HG03097 (cell line): ENCODE measurements around the gene SEC11A.
"Not testable (repeated sequence)": the region's sequence is repeated elsewhere in the genome, so short reads cannot be mapped to it uniquely, and the experiment has no call there.

Source experiments
- ATAC-seq: cut with Tn5 transposase; IDR thresholded peaks from one replicate; pipeline ENCODE4 v1.9.1; 2021; ENCODE audit not compliant: unreplicated experiment, low FRiP score

Gene SEC11A

DNA sequence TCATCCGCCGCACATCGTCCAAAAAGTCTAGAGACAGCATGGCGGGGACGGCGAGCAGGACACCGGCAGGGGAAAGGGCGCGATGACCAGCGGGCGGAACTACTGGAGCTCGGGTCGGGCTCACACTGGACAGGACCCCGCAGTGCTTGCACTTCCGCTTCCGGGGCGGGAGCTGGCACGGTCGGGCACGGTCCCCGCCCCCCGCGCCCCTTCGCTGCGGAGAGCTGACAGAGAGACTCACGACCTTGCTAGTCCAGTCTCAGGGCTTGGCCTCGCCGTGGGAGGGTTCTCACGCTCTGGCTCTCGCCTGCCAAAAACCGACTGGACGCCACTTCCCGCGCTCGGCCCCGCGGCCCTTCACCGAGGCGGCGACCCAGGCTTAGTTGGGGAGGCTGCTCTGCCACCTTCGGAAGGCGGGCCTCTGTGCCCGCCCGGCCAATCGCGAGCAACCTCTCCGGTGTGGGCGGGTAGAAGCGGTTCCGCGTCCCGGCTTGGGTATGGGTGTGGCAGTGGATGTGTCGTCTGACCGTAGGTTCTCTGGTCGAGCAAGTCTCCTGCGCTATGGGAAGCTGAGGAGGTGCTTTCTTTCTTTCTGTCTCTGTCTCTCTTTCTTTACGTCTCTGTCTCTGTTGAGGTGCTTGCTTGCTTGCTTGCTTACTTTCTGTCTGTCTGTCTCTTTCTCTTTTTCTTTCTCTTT, at the start of gene SEC11A:
Gene SEC11A (minus strand): TSS at position 104 of the 697 bp plus-strand sequence. CDS start 64 bp downstream, at position 40.
- peak; percentile 92 for ATAC-seq

DNA sequence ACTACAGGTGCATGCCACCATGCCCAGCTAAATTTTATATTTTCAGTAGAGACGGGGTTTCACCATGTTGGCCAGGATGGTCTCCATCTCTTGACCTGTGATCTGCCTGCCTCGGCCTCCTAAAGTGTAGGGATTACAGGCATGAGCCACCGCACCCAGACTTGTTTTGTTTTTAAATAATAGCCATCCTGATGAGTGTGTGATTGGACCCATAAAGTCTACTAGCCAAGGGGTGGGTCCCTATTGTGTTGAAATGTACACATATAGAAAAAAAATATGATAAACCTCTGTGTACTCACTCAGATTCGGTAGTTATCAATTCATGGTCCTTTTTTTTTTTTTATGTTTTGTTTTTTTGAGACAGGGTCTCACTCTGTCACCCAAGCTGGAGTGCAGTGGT, 49.7 kb upstream of the SEC11A start:
- ATAC-seq: no peak

DNA sequence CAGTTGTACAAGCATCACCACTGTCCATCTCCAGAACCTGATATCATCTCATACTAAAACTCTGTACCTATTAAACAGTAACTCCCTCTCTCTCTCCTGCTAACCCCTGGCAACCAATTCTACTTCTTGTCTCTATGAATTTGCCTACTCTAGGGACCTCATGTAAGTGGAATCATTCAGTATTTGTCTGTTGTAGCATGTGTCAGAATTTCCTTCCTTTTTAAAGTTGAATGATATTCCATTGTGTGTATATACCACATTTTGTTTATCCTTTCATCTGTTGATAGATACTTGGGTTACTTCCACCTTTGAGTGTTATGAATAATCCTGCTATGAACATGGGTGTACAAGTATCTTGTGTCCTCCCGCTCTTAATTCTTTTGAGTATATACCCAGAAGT, 49.0 kb upstream of the SEC11A start:
- no peak for ATAC-seq

DNA sequence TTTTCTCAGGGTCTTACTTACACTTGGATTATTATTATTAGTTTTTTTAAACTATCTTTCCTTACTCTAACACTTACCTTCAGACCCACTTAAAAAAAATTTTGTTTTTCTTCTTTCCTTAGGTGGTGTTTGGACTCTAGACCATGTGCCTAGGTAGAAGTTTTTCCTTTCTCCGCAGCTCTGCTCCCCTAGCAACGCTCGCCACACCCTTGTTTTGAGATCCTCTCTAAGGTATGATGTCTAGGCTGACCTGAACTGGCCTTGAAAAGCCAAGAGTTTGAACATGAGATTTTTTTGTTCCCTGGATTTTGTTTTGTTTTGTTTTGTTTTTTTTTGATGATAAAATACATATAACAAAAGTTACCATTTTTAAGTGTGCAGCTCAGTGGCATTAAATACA, 48.6 kb upstream of the SEC11A start:
- no peak for ATAC-seq

DNA sequence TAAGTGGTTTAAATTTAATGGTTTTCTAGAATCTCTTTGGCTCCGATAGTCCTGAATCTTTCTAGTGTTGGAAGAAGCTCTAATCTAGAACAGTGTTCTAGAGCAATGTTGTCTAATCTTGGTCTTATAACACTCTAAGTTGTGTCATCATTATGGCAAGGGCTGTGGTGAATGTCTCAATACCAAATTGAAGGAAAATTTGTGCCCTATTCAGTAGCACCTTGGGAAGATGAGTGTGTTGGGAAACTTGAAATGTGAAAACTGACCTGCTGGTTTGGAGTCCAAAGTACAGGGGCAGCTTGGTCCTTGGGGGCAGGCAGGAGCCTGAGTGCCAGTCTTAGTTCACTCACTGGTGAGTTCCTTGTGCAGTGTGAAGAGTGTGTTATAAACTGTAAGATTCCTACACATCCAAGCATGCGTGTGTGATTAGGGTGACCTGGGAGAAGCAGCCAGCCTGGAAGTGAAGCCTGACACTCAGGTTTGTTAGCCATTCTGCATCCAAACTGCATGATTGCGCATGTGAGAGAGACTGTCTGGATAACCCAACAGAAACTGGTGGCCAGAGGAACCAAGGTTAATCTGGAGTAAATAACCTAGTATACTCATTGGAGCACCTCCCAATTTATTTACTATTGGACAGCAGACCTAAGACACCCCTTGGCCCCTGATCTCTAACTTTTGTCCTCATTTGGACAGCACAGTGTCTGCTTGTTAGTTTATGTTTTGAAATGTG, 47.1 kb upstream of the SEC11A start:
- ATAC-seq: no peak

DNA sequence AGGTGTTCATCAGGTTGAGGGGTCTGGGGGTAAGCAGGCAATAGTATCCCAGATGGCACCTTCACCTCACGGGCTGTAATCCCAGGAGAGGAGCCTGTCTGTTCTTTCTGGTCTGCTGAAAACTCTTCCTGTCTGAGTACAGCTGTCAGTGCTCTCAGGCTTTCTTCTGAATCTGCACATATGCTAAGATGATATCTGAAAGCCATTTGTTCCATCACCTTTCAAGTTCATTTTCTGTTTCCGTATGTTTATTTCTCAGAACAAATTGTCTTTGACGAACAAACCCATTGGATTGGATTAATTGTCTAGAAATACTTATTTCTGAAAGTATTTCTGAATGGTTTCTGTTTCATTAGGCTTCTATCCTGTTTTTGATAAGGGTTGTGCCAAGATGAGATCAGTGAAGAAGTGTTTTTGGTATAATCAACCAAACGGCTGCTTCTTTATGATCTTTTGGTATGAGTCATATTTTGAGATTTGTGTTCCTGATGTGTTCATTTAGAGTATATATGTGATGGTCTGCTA, 45.7 kb upstream of the SEC11A start:
- ATAC-seq: peak; percentile 47

DNA sequence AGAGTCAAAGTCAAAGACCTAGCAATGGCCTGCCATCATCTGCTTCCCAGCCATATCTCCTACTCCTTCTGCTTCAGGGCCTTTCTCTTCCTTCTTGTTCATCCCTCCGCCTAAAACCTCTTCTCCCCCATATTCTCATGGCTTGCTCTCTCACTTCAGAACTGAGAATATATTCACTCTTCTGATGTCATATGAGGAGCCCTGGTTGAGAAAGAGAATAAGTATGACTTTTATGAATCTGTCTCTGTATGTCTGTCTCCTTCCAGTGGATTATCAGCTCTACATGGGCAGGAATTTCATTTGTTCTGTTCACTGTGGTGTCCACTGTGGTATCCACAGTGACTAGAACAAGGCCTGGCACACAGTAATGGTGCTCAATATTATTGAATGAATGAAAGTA, 44.3 kb upstream of the SEC11A start:
- ATAC-seq: no peak

DNA sequence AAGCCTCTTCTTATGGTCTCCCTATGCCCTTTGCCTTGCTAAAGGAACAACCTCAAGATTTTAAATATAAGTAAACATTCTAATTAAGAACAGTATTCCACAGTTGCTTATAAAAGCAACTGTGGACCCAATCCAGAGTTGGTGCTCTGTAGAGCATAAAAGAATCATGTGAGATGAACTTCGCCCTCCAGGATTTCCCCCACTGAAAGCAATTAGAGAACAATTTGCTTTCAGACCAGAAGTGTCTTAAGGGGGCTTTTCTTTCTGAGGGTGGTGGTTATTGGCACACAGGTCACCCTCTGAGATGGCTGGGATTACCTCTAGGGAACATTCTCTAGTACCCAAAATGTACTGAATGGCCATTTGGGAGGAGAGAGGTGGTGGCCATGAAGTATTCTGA, 43.1 kb upstream of the SEC11A start:
- no peak for ATAC-seq

DNA sequence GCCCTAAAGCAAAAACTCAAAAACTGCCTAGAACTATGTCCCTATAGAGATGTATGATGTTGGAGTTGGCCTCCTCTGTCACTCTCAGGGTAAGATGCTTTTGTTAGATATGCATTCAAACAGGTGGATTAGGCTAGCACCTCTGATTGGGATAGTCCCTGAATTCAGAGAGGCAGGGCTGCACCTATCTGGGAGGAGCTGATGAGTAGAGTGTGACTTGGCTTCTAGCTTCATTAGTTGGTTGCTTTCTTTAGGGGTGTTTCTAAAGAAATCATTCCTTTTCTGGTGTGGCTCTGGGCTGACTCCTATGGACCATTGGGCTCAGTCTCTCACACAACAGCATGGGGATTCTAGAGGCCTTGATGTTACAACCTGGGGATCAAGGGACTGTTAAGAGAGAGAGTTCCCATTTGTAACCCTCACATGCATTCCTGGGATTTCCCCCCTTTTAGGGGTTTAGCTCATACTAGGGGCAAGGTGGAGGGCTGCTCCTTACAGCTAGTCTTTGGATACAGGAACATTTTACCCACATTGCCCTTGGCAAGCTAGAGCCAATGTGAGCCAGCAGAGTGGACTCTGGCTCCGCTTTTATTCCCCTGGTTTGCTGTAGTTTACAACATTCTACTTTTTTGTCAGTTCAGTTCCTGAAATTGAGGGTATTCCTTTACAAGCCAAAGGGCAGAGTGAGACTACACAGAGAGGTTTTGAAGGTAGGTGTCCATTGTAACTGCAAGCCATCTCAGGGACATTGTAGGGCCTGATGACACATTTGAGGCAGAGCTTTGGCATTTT, 40.0 kb upstream of the SEC11A start:
- no peak for ATAC-seq

DNA sequence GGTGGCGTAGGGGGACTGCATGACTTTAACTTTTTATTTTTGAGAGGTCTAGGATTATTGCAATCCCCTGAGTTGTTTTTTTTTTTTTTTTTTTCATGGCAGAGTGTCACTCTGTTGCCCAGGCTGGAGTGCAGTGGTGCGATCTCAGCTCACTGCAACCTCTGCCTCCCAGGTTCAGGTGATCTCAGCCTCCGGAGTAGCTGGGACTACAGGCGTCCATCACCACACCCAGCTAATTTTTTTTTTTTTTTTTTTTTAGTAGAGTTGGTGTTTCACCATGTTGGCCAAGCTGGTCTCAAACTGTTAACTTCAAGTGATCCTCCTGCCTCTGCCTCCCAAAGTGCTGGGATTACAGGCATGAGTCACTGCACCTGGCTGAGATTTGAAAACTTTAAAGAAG, 39.0 kb upstream of the SEC11A start:
- ATAC-seq: not testable (repeated sequence)

DNA sequence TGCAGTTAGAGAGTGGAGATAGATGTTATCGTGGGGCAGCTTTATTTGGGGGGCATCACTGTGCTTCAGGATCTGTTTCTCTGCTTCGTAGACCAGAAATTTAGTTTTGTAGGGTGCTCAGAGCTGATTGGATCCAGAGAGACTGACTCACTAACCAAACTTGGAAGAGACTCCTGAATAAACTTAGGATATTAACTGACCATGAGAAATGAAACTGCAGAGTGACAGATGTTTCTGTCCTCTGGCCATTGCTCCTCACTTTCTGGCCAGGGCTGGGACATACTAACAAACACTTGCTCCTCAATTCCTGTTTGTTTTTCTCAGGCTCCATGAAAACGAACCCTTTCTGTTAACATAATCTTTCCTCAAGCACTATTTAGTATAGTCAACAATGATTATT, 36.8 kb upstream of the SEC11A start:
- no peak for ATAC-seq

DNA sequence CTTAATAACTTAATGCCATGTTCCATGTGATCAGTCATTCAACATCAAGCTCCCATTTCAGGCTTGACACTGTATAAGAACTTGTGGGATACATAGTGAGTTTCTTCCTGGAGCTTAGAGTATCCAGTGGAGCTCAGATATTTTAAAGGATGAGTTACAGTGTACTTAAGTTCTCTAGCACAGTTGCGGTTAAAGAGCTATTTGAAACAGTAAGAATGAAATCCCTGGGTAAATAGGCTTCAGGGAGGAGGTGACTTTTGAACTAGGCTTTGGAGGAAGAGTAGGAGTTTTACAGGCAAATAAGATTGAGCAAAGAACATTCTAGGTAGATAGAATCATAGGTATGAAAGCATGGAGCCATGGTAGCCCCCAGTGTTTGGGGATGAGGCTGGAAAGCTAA, 36.3 kb upstream of the SEC11A start:
- ATAC-seq: no peak

DNA sequence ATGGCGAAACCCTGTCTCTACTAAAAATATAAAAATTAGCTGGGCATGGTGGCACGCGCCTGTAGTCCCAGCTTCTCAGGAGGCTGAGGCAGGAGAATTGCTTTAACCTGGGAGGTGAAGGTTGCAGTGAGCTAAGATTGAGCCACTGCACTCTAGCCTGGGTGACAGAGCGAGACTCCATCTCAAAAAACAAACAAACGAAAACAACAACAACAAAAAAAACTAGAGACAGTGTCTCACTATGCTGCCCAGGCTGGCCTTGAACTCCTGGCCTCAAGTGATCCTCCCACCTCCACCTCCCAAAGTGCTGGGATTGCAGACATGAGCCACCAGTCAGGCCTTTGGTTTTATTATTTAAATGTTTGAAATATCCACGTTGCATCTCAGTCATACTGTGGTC, 35.8 kb upstream of the SEC11A start:
- ATAC-seq: not testable (repeated sequence)

DNA sequence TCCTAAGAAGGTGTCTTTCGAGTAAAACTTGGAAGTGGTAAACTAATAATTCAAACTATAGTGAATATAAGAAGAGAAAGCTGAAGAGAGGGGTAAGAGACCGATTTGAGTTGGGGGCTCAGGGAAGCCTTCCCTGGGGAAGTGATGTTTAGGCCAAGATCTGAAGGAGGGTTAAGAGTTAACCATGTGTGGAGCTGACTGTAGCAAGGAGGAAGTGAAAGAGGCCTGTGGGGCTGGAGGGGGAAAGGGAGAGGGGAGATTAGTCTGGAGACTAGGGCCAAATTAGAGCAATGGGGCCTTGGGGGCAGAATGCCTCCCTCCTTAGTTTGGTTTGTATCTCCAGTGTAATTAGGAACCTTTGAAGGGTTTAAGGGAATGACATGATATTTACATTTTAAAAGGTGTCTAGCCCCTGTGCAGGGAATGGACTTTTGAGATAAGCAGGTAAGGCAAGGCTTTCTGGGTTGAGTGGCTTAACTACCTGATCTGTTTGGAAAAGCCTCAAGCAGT, 34.7 kb upstream of the SEC11A start:
- no peak for ATAC-seq

DNA sequence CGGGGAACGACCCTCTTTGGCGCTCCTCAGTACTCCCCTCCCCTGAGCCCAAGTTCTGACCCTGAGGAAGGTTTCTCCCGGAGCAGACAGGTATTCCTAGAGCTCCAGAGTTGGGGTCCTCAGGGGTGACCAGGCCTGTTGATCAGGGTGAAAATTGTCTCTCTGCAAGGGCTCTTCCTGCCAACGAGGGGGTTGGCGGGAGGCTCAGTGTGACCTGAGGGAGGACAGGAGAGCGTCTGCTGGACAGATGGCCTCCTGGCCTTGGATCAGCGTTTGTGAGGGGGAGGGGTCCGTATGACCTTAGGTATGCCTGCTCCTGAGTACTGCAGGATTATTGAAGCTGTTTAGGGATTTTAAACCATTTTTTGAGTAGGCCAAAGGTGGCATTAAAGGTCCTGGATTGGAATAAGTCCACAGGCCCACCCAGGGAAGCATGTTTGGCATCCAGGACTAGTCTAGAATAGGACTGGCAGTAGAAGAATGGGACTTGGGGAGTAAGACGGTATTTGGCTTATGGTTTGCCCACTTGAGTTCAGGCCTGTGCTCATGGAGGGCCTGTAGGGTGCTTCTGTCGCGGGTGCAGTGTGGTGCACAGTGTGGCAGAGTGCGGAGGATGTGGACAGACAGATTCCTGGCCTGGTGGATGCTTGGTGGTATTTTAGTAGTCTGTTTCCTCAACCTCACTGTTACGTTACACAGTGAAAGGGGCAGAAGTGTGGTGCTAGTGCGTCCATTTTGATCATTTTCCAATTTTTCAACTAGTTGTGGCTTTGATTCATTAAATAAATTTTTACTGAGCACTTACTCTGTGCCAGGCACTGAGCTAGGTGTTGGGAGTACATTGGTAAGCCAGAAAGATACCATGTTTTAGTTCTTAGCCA, 33.4 kb upstream of the SEC11A start:
- peak; percentile 22 for ATAC-seq

DNA sequence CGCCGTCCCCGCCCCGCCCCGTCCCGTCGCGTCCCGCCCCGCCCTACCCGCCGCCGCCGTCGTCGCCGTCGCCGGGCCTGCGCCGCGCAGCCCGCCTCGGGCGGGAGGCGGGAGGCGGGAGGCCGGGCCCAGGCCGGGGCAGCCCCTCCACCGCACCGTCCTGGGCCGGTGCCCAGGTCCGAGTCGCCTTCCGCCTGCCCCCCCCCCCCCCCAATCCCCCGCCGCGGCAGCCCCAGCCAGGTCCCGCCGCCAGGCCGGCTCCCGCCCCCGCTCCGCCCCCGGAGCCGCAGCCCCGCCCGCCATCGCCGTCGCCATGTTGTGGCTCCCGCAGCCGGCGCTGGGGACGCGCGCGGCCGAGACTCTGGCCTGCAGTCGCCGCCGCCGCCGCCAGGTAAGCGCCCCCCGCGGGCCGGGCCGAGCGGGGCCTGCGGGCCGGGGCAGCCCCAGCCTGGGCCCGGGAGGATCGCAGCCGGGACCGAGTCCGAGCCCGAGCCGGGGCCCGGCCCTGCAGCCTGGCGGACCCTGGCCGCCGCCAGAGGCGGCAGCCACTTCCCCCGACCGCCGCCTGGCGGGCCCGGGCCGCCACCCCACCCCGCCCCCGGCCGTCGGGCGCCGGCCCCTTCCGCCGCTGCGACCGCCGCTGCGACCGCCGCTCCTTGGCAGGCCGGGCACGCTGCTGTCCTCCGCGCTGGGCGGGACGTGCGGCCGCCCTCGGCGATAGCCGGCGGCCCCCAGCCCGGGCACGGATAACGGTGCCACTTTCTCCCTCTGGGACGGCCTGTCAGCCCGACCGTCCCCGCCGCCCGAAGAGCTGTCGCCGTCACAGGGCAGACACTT, 32.6 kb upstream of the SEC11A start, which contains the start of gene ZNF592:
Gene ZNF592 (plus strand): TSS at position 319 of the 837 bp plus-strand sequence. CDS start 34,084 bp downstream, outside the sequence.
- ATAC-seq: peak; percentile 56

DNA sequence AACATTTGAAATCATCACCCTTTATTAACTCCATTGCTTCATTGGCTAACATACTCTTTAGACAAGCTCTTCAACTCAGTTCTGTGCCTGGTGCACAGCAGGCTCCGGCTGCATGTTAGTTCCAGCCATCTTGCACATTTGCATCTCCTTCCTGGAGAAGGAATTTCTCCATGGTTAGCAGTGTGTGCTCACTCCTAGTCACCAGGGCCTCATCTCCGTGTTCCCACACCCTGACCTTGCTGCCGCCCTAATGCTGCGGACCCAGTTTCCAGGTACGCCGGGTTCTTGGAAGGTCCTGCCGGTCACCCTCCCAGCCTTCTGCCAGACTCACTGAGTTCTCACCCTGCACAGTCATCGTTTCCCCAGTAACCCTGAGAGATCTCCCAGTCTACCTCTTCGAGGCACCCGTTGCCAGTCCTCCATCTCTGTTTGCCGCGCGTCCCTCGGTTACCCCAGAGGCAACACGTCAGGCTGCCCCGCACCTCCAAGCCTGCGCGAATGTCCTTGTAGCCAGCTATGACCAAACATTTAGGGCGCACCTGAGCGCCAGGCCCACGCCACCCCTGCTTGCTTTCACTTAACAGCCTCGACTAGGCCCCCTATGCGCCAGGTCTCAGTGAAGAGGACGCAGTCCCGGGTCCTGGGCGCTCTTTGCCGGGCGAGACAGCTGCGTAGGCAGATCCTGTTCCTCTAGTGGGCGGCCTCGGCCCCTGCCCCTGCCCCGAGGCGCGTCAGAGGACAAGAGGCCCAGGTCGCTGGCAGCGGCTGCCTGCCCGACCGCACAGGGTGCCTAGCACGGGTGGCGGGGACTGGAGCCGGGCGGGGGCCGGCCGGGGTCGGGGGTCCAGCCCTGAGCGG, 31.7 kb upstream of the SEC11A start:
- ATAC-seq: peak; percentile 32

DNA sequence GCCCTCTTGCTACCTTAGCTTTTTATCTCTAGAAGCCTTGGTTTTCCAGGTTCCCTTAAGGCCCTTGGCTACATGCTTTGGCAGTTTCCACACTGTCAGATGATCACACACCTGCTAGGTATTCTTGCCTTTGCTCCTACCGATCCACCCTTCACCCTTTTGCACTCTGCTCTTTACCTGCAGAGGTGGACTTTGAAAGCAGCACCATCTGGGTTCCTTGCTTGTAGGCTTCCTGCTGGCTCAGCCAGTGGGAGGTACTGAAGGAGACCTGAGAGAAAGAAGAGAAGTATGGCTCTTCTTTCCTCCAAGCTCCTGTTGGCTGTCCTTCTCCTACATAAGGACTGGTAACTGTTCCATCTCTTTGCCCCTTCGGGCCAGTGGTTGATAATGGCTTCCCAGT, 25.2 kb upstream of the SEC11A start:
- no peak for ATAC-seq
